IMR-90 (cell line): ENCODE results near the gene NR2C1. TPM values are rescaled to one million over a fixed set of nuclear protein-coding genes. Genes with fewer than 3 reads are reported as not detected.

Experiments
- ATAC-seq: fragments of 200-7000 bp; cut with Tn5 transposase; 2 replicates; pipeline ENCODE4 v1.9.1; 2020; ENCODE audit warnings: low read depth, mild to moderate bottlenecking, moderate library complexity
- BruUV-seq: library from RNA; stranded (reverse); fragments of 400-500 nt; replicated peaks from 2 replicates; lab custom pipeline; 2021; lab: Mats Ljungman, UMichigan
- CTCF ChIA-PET: fragments of 300-600 bp; formaldehyde crosslinking; extraction: SDS; loops from one replicate; lab custom pipeline; 2021; ENCODE audit warnings: antibody characterized with exemption; lab: Yijun Ruan, JAX
- POLR2A ChIA-PET: fragments of 300-600 bp; sonication (Branson Sonifier 250); formaldehyde crosslinking; loops from one replicate; lab custom pipeline; 2022; ENCODE audit warnings: antibody characterized with exemption; ENCODE audit not compliant: unreplicated experiment; lab: Charles Lee
- DNase-seq: peaks from one replicate; pipeline ENCODE4 v3.0.0; 2013
- H2AFZ ChIP-seq: replicated peaks from 2 replicates; pipeline ENCODE3; 2013; ENCODE audit warnings: low read length, mild to moderate bottlenecking; ENCODE audit not compliant: poor library complexity
- H2AK5ac ChIP-seq: 2 replicates; pipeline ENCODE4 v1.6.1; 2013; ENCODE audit warnings: low read depth, low read length, inconsistent platforms
- H2AK9ac ChIP-seq: replicated peaks from 2 replicates; pipeline ENCODE3; 2013; ENCODE audit warnings: mild to moderate bottlenecking, low read depth, low read length, moderate library complexity; ENCODE audit not compliant: poor library complexity
- H2BK120ac ChIP-seq: 2 replicates; pipeline ENCODE4 v1.6.1; 2013; ENCODE audit warnings: low read depth, low read length, inconsistent platforms
- H2BK15ac ChIP-seq: 3 replicates; pipeline ENCODE4 v1.6.1; 2013; ENCODE audit warnings: low read depth, low read length, inconsistent platforms
- H2BK20ac ChIP-seq: 2 replicates; pipeline ENCODE4 v1.6.1; 2013; ENCODE audit warnings: low read depth, mild to moderate bottlenecking, inconsistent platforms, low read length, moderate library complexity
- H2BK5ac ChIP-seq: 2 replicates; pipeline ENCODE4 v1.6.1; 2013; ENCODE audit warnings: mild to moderate bottlenecking, low read depth, low read length, inconsistent platforms; ENCODE audit not compliant: poor library complexity, severe bottlenecking
- H3K14ac ChIP-seq: replicated peaks from 2 replicates; pipeline ENCODE4 v1.6.1; 2013; ENCODE audit warnings: low read depth, low read length, inconsistent platforms
- H3K18ac ChIP-seq: 2 replicates; pipeline ENCODE4 v1.6.1; 2013; ENCODE audit warnings: low read depth, low read length, control low read depth
- H3K23ac ChIP-seq: 2 replicates; pipeline ENCODE4 v1.6.1; 2013; ENCODE audit warnings: low read depth, low read length, inconsistent platforms
- H3K27ac ChIP-seq: 2 replicates; pipeline ENCODE4 v1.5.1; 2013; ENCODE audit warnings: mild to moderate bottlenecking, control low read depth, low read length; ENCODE audit not compliant: insufficient read depth
- H3K27me3 ChIP-seq: 2 replicates; pipeline ENCODE4 v1.6.1; 2013; ENCODE audit warnings: low read length; ENCODE audit not compliant: control insufficient read depth, insufficient read depth
- H3K36me3 ChIP-seq: 2 replicates; pipeline ENCODE4 v1.6.1; 2013; ENCODE audit warnings: low read length, mixed read lengths; ENCODE audit not compliant: control insufficient read depth, insufficient read depth
- H3K4ac ChIP-seq: 2 replicates; pipeline ENCODE4 v1.6.1; 2013; ENCODE audit warnings: low read depth, low read length, inconsistent platforms
- H3K4me1 ChIP-seq: 2 replicates; pipeline ENCODE4 v1.6.1; 2013; ENCODE audit warnings: low read length, mixed read lengths; ENCODE audit not compliant: control insufficient read depth, insufficient read depth
- H3K4me2 ChIP-seq: 2 replicates; pipeline ENCODE4 v1.6.1; 2013; ENCODE audit warnings: low read depth, mild to moderate bottlenecking, control low read depth, low read length, moderate library complexity
- H3K4me3 ChIP-seq: 2 replicates; pipeline ENCODE4 v1.5.1; 2013; ENCODE audit warnings: low read depth, mild to moderate bottlenecking, control low read depth, low read length, moderate library complexity; ENCODE audit not compliant: insufficient read depth
- H3K56ac ChIP-seq: 2 replicates; pipeline ENCODE4 v1.6.1; 2013; ENCODE audit warnings: low read length, inconsistent platforms; ENCODE audit not compliant: insufficient read depth; ENCODE audit errors: extremely low read depth
- H3K79me1 ChIP-seq, 2 experiments: 2 replicates each; pipeline ENCODE4 v1.6.1; 2013; ENCODE audit warnings: low read length in 2 of 2, inconsistent platforms in 1 of 2, low read depth in 1 of 2
- H3K9ac ChIP-seq: 2 replicates; pipeline ENCODE4 v1.6.1; 2013; ENCODE audit warnings: low read depth, low read length, control low read depth
- H3K9me1 ChIP-seq: 2 replicates; pipeline ENCODE4 v1.6.1; 2013; ENCODE audit warnings: low read length, inconsistent platforms; ENCODE audit not compliant: insufficient read depth
- H3K9me3 ChIP-seq: 2 replicates; pipeline ENCODE4 v1.6.1; 2013; ENCODE audit warnings: low read length; ENCODE audit not compliant: control insufficient read depth, insufficient read depth
- H4K20me1 ChIP-seq: 2 replicates; pipeline ENCODE4 v1.6.1; 2013; ENCODE audit warnings: low read length, inconsistent platforms; ENCODE audit not compliant: insufficient read depth
- H4K5ac ChIP-seq: 2 replicates; pipeline ENCODE4 v1.6.1; 2013; ENCODE audit warnings: mild to moderate bottlenecking, low read depth, low read length, control low read depth
- H4K8ac ChIP-seq, 2 experiments: 2 replicates each; pipeline ENCODE4 v1.6.1; 2013; ENCODE audit warnings: low read depth in 2 of 2, low read length in 2 of 2, control low read depth in 1 of 2, inconsistent platforms in 1 of 2
- H4K91ac ChIP-seq: 2 replicates; pipeline ENCODE4 v1.6.1; 2013; ENCODE audit warnings: low read depth, low read length, inconsistent platforms; ENCODE audit not compliant: insufficient read depth
- CEBPB ChIP-seq: IDR thresholded peaks from 2 replicates; pipeline ENCODE4 v1.6.1; 2012; ENCODE audit warnings: low read depth, low read length, improper control_type of control experiment
- CHD1 ChIP-seq: IDR thresholded peaks from 2 replicates; pipeline ENCODE4 v1.6.1; 2012; ENCODE audit warnings: low read depth, low read length, improper control_type of control experiment
- FOS ChIP-seq: fragments of 150-350 bp; IDR thresholded peaks from 2 replicates; pipeline ENCODE4 v1.6.1; 2016; ENCODE audit warnings: low read depth, low read length
- MAZ ChIP-seq: IDR thresholded peaks from 2 replicates; pipeline ENCODE4 v1.6.1; 2012; ENCODE audit warnings: low read depth, mild to moderate bottlenecking, low read length, improper control_type of control experiment, moderate library complexity, borderline replicate concordance
- MXI1 ChIP-seq: IDR thresholded peaks from 2 replicates; pipeline ENCODE4 v1.6.1; 2012; ENCODE audit warnings: low read depth, mild to moderate bottlenecking, low read length, moderate library complexity, borderline replicate concordance
- RCOR1 ChIP-seq: IDR thresholded peaks from 2 replicates; pipeline ENCODE4 v1.6.1; 2012; ENCODE audit warnings: mild to moderate bottlenecking, low read length, improper control_type of control experiment; ENCODE audit not compliant: insufficient replicate concordance
- SMC3 ChIP-seq: fragments of 150-350 bp; IDR thresholded peaks from 2 replicates; pipeline ENCODE4 v1.6.1; 2016; ENCODE audit warnings: low read depth, mild to moderate bottlenecking, antibody characterized with exemption, low read length, moderate library complexity
- WGBS, 2 experiments: methylation state at CpG; one replicate each; pipeline versions ENCODE4 v1.1.5 to v1.1.7; 2013; ENCODE audit warnings: missing lambda C conversion rate in 2 of 2; ENCODE audit not compliant: insufficient read length in 1 of 2; ENCODE audit errors: extremely low coverage in 2 of 2; 5-methylcytosine and 5-hydroxymethylcytosine counted together
- dilution Hi-C: fragments of 300-500 bp; cut with HindIII; formaldehyde crosslinking; loops from one replicate; pipeline ENCODE4 v1.14.3; 2018; ENCODE audit warnings: low sequenced_read_pairs; ENCODE audit not compliant: unreplicated experiment
- in situ Hi-C: fragments of 300-500 bp; cut with MboI; formaldehyde crosslinking; loops from 3 replicates; pipeline ENCODE4 v1.14.3; 2019; ENCODE audit warnings: low sequenced_read_pairs, inconsistent platforms, mixed read lengths
- intact Hi-C: fragments of 100-400 bp; cut with micrococcal nuclease; formaldehyde crosslinking; loops from 2 replicates; pipeline ENCODE4 v1.10.0; 2022
- polyA plus RNA-seq, 3 experiments: library from polyadenylated mRNA; depleted of rRNA; stranded (reverse); fragments of >200 nt; gene quantifications; 2 replicates each; pipeline ENCODE4 v1.2.3, GENCODE V29; 2012; ENCODE audit warnings: low replicate concordance in 1 of 3
- total RNA-seq: library from RNA; depleted of rRNA; stranded (reverse); fragments of >200 nt; gene quantifications from 2 replicates; pipeline ENCODE4 v1.2.3, GENCODE V29; 2012
- TF ChIP-seq, protein P1 (sequence below): fragments of 150-350 bp; IDR thresholded peaks from 2 replicates; pipeline ENCODE4 v1.6.1; 2016; ENCODE audit warnings: low read depth, mild to moderate bottlenecking, low read length, moderate library complexity, borderline replicate concordance
- TF ChIP-seq, protein P2 (sequence below): conservative IDR thresholded peaks from 2 replicates; pipeline ENCODE4 v1.5.1; 2012; ENCODE audit warnings: mild to moderate bottlenecking, low read depth, low read length, improper control_type of control experiment

NR2C1 gene
- total and polyA plus RNA-seq, 2 of the 4 experiments (the other 2 are of a cell fraction): 12.7 to 14.1 TPM

DNA sequence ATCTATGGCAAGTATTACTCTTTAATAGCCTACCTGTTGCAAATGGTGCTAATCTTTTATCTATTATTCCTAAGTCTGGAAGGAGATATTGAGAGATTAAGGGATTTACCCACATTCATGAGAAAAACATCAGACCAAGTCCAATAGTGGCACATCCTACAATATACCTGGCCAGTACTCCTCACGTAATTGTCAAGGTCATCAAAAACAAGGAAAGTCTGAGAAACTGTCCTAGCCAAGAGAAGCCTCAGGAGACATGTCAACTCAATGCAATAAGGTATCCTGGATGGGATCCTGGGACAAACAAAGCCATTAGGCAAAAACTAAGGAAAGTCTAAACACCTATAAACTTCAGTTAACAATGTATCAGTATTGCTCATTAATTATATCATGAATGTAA, 12.5 kb downstream of the NR2C1 start:
- H2AK9ac ChIP-seq: no peak overlapping the region
- BruUV-seq: no TSS peak
- no peak overlapping the region for H2BK15ac ChIP-seq
- no peaks in the 10 kb centered on the region for H4K20me1 ChIP-seq
- no peaks in the 10 kb centered on the region for H3K27me3 ChIP-seq
- intact Hi-C loops (loop anchor here (5.0 kb wide), 1 partner anchor 49 kb away; no protein-coding TSS in a partner anchor), dilution Hi-C loops (no loop called here), in situ Hi-C loops (no loop called here)
- no peak overlapping the region for H3K14ac ChIP-seq
- H2BK120ac ChIP-seq: no peak overlapping the region
- H4K8ac ChIP-seq: no peak overlapping the region
- ChIA-PET POLR2A (no interaction called here), CTCF (no interaction called here)
- H2BK20ac ChIP-seq: no peak overlapping the region
- no peak for DNase-seq
- H3K4ac ChIP-seq: no peak overlapping the region
- H3K4me3 ChIP-seq: no peak overlapping the region
- H3K79me1 ChIP-seq: peaks cover 0 to 4% of the 10 kb centered on the region in 2 experiments; a peak in 2 of 4 replicates
- H3K18ac ChIP-seq: no peak overlapping the region
- no peak overlapping the region for H2AFZ ChIP-seq
- no peak for ATAC-seq
- no CpG with 5 or more reads among the region's 1 CpG for WGBS, 2 experiments
- no peak overlapping the region for H2AK5ac ChIP-seq
- no peak overlapping the region for H3K23ac ChIP-seq
- no peak overlapping the region for H4K91ac ChIP-seq
- no peak overlapping the region for H3K9ac ChIP-seq
- TF ChIP-seq, protein P1, sequence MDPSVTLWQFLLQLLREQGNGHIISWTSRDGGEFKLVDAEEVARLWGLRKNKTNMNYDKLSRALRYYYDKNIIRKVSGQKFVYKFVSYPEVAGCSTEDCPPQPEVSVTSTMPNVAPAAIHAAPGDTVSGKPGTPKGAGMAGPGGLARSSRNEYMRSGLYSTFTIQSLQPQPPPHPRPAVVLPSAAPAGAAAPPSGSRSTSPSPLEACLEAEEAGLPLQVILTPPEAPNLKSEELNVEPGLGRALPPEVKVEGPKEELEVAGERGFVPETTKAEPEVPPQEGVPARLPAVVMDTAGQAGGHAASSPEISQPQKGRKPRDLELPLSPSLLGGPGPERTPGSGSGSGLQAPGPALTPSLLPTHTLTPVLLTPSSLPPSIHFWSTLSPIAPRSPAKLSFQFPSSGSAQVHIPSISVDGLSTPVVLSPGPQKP: no peak
- no peak for TF ChIP-seq MXI1
- TF ChIP-seq CEBPB: no peak
- no peak for TF ChIP-seq SMC3
- no peak for TF ChIP-seq FOS
- TF ChIP-seq, protein P2, sequence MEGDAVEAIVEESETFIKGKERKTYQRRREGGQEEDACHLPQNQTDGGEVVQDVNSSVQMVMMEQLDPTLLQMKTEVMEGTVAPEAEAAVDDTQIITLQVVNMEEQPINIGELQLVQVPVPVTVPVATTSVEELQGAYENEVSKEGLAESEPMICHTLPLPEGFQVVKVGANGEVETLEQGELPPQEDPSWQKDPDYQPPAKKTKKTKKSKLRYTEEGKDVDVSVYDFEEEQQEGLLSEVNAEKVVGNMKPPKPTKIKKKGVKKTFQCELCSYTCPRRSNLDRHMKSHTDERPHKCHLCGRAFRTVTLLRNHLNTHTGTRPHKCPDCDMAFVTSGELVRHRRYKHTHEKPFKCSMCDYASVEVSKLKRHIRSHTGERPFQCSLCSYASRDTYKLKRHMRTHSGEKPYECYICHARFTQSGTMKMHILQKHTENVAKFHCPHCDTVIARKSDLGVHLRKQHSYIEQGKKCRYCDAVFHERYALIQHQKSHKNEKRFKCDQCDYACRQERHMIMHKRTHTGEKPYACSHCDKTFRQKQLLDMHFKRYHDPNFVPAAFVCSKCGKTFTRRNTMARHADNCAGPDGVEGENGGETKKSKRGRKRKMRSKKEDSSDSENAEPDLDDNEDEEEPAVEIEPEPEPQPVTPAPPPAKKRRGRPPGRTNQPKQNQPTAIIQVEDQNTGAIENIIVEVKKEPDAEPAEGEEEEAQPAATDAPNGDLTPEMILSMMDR: no peak
- TF ChIP-seq CHD1: no peak
- TF ChIP-seq MAZ: no peak
- no peak for TF ChIP-seq RCOR1
- no peak overlapping the region for H4K5ac ChIP-seq
- no peak overlapping the region for H3K4me2 ChIP-seq
- no peak overlapping the region for H2BK5ac ChIP-seq
- H3K9me1 ChIP-seq: no peaks in the 10 kb centered on the region
- H3K4me1 ChIP-seq: no peaks in the 10 kb centered on the region
- H3K56ac ChIP-seq: no peak overlapping the region
- peaks cover 20% of the 10 kb centered on the region for H3K36me3 ChIP-seq
- H3K9me3 ChIP-seq: no peaks in the 10 kb centered on the region
- H3K27ac ChIP-seq: no peak overlapping the region
